Gastrocnemius medialis (tissue), 4 donors: ENCODE measurements around the gene CAMK2N2. TPM values are rescaled to one million over a fixed set of nuclear protein-coding genes. Genes with fewer than 3 reads are reported as not detected.

Source experiments
- ATAC-seq, 2 donors: fragments of 150-250 bp; one replicate each; pipeline ENCODE4 v1.9.1; 2016
- DNase-seq, 2 donors: peaks; one replicate each; pipeline ENCODE4 v3.0.0-alpha.2; 2019
- H3K27ac ChIP-seq, 4 donors: fragments of 200-600 bp; sonication (generic); 1 replicate in 1 of 4; 2 replicates in 3 of 4; pipeline ENCODE4 v1.5.1; 2016 to 2018; ENCODE audit warnings: mild to moderate bottlenecking in 2 of 4, moderate library complexity in 1 of 4
- H3K27me3 ChIP-seq, 3 donors: fragments of 200-600 bp; sonication (generic) in 2 of 3; 1 replicate in 1 of 3; 2 replicates in 2 of 3; pipeline versions ENCODE4 v1.5.1 to v1.6.0; 2016 to 2019; ENCODE audit warnings: mild to moderate bottlenecking in 1 of 3, moderate library complexity in 1 of 3
- H3K36me3 ChIP-seq, 2 donors: fragments of 200-600 bp; sonication (generic) in 1 of 2; one replicate each; pipeline ENCODE4 v1.5.1; 2017 to 2018
- H3K4me1 ChIP-seq, 2 donors: fragments of 200-600 bp; sonication (generic) in 1 of 2; one replicate each; pipeline ENCODE4 v1.5.1; 2016 to 2017; ENCODE audit warnings: mild to moderate bottlenecking in 2 of 2
- H3K4me3 ChIP-seq, 4 donors: fragments of 200-600 bp; sonication (generic) in 3 of 4; 1 replicate in 1 of 4; 2 replicates in 3 of 4; pipeline ENCODE4 v1.5.1; 2016 to 2019; ENCODE audit warnings: mild to moderate bottlenecking in 2 of 4
- H3K9me3 ChIP-seq, 3 donors: fragments of 200-600 bp; sonication (generic) in 2 of 3; 1 replicate in 1 of 3; 2 replicates in 2 of 3; pipeline ENCODE4 v1.5.1; 2016 to 2019
- CTCF ChIP-seq, 5 experiments: fragments of 450-650 bp in 3 of 5; fragments of 200-600 bp in 2 of 5; sonication (generic) in 2 of 5; IDR thresholded peaks in 4 of 5; conservative IDR thresholded peaks in 1 of 5; 1 replicate in 4 of 5; 2 replicates in 1 of 5; pipeline ENCODE4 v1.5.1; 2016 to 2019; ENCODE audit warnings: antibody characterized with exemption in 5 of 5, mild to moderate bottlenecking in 3 of 5, moderate library complexity in 3 of 5
- POLR2A ChIP-seq, 2 donors: fragments of 450-650 bp; IDR thresholded peaks; one replicate each; pipeline ENCODE4 v1.6.1; 2017; ENCODE audit warnings: antibody characterized with exemption in 2 of 2, mild to moderate bottlenecking in 2 of 2, moderate library complexity in 2 of 2
- in situ Hi-C, 4 donors: fragments of 200-750 bp; cut with MboI; loops; one replicate each; pipeline versions ENCODE4 v1.15.0 to v1.8.0; 2017; ENCODE audit warnings: low sequenced_read_pairs in 4 of 4
- intact Hi-C: fragments of 100-400 bp; cut with DNase I; formaldehyde crosslinking; loops from one replicate; pipeline ENCODE4 v1.15.1; 2023; ENCODE audit warnings: low total_unique reads
- total RNA-seq, 4 donors: library from RNA; depleted of rRNA; stranded (reverse); fragments of >200 nt; gene quantifications; one replicate each; pipeline versions ENCODE4 v1.1.0 to v1.2.3, GENCODE V29; 2016

The CAMK2N2 gene
- total RNA-seq, 4 donors from 2014 or later: not detected

DNA sequence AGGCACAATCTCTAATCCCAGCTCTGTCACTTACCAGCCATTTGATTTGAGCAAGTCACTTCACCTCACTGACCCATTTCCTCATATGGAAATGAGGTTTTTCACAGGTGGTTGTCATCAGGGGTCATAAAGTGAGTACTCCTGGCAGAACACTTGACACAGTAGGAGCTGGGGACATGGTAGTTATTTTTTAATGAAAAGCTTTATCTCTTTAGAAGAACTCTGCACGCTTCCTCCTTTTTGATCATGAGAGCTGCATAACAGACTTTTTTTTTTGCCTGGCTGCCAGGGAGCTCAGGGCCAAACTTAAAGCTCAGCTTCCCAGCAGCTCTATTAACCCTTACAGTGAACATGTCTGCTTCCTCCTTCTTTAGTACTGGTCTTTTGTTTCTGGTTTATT lies 23.5 kb downstream of the CAMK2N2 start:
- Histone ChIP-seq H3K4me3 (no peak overlapping the region), H3K4me1 (no peaks in the 10 kb centered on the region), H3K27me3 (no peaks in the 10 kb centered on the region), H3K27ac (no peak overlapping the region), H3K36me3 (peaks cover 0 to 7% of the 10 kb centered on the region in 2 donors), H3K9me3 (no peaks in the 10 kb centered on the region)
- no peak for ATAC-seq
- no peak for DNase-seq
- TF ChIP-seq CTCF (IDR thresholded peaks at IDR 0.05 in 4 of 5, conservative IDR thresholded peaks at IDR 0.05 in 1 of 5) (no peak), POLR2A (IDR thresholded peaks at IDR 0.05) (no peak)
- intact Hi-C loops (no loop called here), in situ Hi-C loops (loop anchor here in 2 of 4 donors (25.0 kb wide), 2 partner anchors 101 to 351 kb away; partner anchors contain the start of genes EIF2B5 (in 1 of the 2) and PARL (in 1 of the 2))

GRCh38 chr3:184237211-184237610 lies 24.1 kb downstream of the CAMK2N2 start:
- in situ Hi-C loops: loop anchor here in 2 of 4 donors (25.0 kb wide), 2 partner anchors 100 to 350 kb away; partner anchors contain the start of genes EIF2B5 (in 1 of the 2) and PARL (in 1 of the 2)
- no peak for ATAC-seq
- H3K27me3 ChIP-seq: peaks cover 0 to 3% (median 3%) of the 10 kb centered on the region in 3 donors

DNA sequence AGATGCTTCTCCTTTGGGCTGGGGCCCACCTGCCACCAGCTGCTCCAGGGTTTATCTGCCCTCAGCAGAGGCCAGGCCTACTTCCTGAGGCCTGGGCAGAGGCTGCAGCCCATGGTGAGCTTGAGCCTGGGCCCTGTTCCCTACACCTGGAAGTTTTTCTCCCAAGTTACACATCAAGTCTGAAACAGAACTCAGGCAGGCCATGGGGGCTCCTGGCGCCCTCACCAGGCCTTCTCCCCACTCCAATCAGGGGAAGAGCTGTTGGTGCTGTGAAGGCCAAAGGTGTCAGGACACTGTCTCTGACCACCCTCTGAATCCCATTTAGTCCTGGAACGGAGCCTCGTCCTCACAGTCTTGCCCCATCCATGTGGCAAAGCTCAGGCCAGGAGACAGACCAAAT lies 24.7 kb downstream of the CAMK2N2 start:
- H3K4me1 ChIP-seq: no peaks in the 10 kb centered on the region
- DNase-seq (no peak), ATAC-seq (no peak)
- no peak overlapping the region for H3K27ac ChIP-seq
- no peak overlapping the region for H3K4me3 ChIP-seq
- in situ Hi-C loops: loop anchor here in 2 of 4 donors (25.0 kb wide), 2 partner anchors 99 to 349 kb away; partner anchors contain the start of genes EIF2B5 (in 1 of the 2) and PARL (in 1 of the 2)
- no peaks in the 10 kb centered on the region for H3K36me3 ChIP-seq
- TF ChIP-seq POLR2A (IDR thresholded peaks at IDR 0.05): no peak
- TF ChIP-seq CTCF (IDR thresholded peaks at IDR 0.05 in 4 of 5, conservative IDR thresholded peaks at IDR 0.05 in 1 of 5): no peak
- no peaks in the 10 kb centered on the region for H3K9me3 ChIP-seq
- intact Hi-C loops: no loop called here
- peaks cover 4 to 9% (median 7%) of the 10 kb centered on the region in 3 donors for H3K27me3 ChIP-seq

More at GRCh38 chr3:184237211-184237610, 24.1 kb downstream of the CAMK2N2 start:
- intact Hi-C loops: no loop called here
- no peak for TF ChIP-seq CTCF (IDR thresholded peaks at IDR 0.05 in 4 of 5, conservative IDR thresholded peaks at IDR 0.05 in 1 of 5)
- no peak for TF ChIP-seq POLR2A (IDR thresholded peaks at IDR 0.05)
- no peak for DNase-seq
- Histone ChIP-seq H3K27ac (no peak overlapping the region), H3K9me3 (no peaks in the 10 kb centered on the region), H3K4me1 (no peaks in the 10 kb centered on the region), H3K4me3 (no peak overlapping the region), H3K36me3 (peaks cover 0 to under 1% of the 10 kb centered on the region in 2 donors)

- ATAC-seq (no peak), DNase-seq (no peak)
- Histone ChIP-seq H3K4me1 (no peaks in the 10 kb centered on the region), H3K27me3 (peaks cover 10 to 15% (median 14%) of the 10 kb centered on the region in 3 donors), H3K36me3 (no peaks in the 10 kb centered on the region), H3K4me3 (no peak overlapping the region), H3K27ac (no peak overlapping the region), H3K9me3 (no peaks in the 10 kb centered on the region)
- intact Hi-C loops: no loop called here
- TF ChIP-seq CTCF (IDR thresholded peaks at IDR 0.05 in 4 of 5, conservative IDR thresholded peaks at IDR 0.05 in 1 of 5) (no peak), POLR2A (IDR thresholded peaks at IDR 0.05) (no peak)
- in situ Hi-C loops: loop anchor here in 2 of 4 donors (25.0 kb wide), 2 partner anchors 99 to 349 kb away; partner anchors contain the start of genes EIF2B5 (in 1 of the 2) and PARL (in 1 of the 2)
Observed at GRCh38 chr3:184236033-184236410, 25.3 kb downstream of the CAMK2N2 start.
